Thoracic aorta (tissue), 2 donors: ENCODE measurements around the gene NMRK2. TPM values are rescaled to one million over a fixed set of nuclear protein-coding genes. Genes with fewer than 3 reads are reported as not detected.
A peak's percentile ranks its signal among the peaks of the same experiment; 100 is the strongest.
"Not testable (repeated sequence)": the region's sequence is repeated elsewhere in the genome, so short reads cannot be mapped to it uniquely, and the experiment has no call there.

Experiments used
- ATAC-seq: fragments of 150-250 bp; one replicate; pipeline ENCODE4 v1.8.0; 2017; ENCODE audit warnings: low read depth; ENCODE audit not compliant: insufficient number of reproducible peaks, low FRiP score
- DNase-seq: peaks from one replicate; pipeline ENCODE4 v3.0.0-alpha.2; 2020; ENCODE audit warnings: low spot score
- H3K27ac ChIP-seq, 2 donors: fragments of 200-600 bp; sonication (generic); 1 replicate in 1 of 2; 2 replicates in 1 of 2; pipeline ENCODE4 v1.5.1; 2016; ENCODE audit warnings: mild to moderate bottlenecking in 2 of 2, moderate library complexity in 2 of 2
- H3K27me3 ChIP-seq: fragments of 200-600 bp; sonication (generic); replicated peaks from 2 replicates; pipeline ENCODE4 v1.6.0; 2016; ENCODE audit warnings: mild to moderate bottlenecking; ENCODE audit not compliant: insufficient read depth
- H3K36me3 ChIP-seq: fragments of 200-600 bp; sonication (generic); one replicate; pipeline ENCODE4 v1.5.1; 2016
- H3K4me1 ChIP-seq, 2 donors: fragments of 200-600 bp; sonication (generic); 1 replicate in 1 of 2; 2 replicates in 1 of 2; pipeline versions ENCODE4 v1.5.1 to v1.6.0; 2016; ENCODE audit warnings: low read depth in 2 of 2, mild to moderate bottlenecking in 1 of 2; ENCODE audit not compliant: control insufficient read depth in 1 of 2
- H3K4me3 ChIP-seq: fragments of 200-600 bp; sonication (generic); 2 replicates; pipeline ENCODE4 v1.5.1; 2016; ENCODE audit warnings: mild to moderate bottlenecking
- H3K9me3 ChIP-seq: fragments of 200-600 bp; sonication (generic); 2 replicates; pipeline ENCODE4 v1.5.1; 2016
- CTCF ChIP-seq: fragments of 200-600 bp; sonication (generic); IDR thresholded peaks from one replicate; pipeline ENCODE4 v1.5.1; 2019; ENCODE audit warnings: antibody characterized with exemption
- total RNA-seq, 2 donors: library from RNA; depleted of rRNA; stranded (reverse); fragments of >200 nt; gene quantifications; one replicate each; pipeline versions ENCODE4 v1.1.0 to v1.2.3, GENCODE V29; 2016

NMRK2 gene, protein sequence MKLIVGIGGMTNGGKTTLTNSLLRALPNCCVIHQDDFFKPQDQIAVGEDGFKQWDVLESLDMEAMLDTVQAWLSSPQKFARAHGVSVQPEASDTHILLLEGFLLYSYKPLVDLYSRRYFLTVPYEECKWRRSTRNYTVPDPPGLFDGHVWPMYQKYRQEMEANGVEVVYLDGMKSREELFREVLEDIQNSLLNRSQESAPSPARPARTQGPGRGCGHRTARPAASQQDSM
- 1 to 10 TPM in 1 of 2 donors, not detected in 1; 1.8 TPM for total RNA-seq

- ATAC-seq (no peak), DNase-seq (no peak)
- no peaks in the 10 kb centered on the region for H3K27me3 ChIP-seq
- H3K9me3 ChIP-seq = no peaks in the 10 kb centered on the region
- TF ChIP-seq CTCF = no peak
- H3K4me3 ChIP-seq = peak within 1 kb of the TSS; percentile 25
- no peaks in the 10 kb centered on the region for H3K36me3 ChIP-seq
- peaks cover 0 to 10% of the 10 kb centered on the region in 2 donors for H3K4me1 ChIP-seq
- H3K27ac ChIP-seq = no peak within 1 kb of the TSS
These were observed at the start of gene NMRK2 for GRCh38 chr19:3932931-3933810. Gene NMRK2, plus strand, starts transcription at chr19:3933069. Its CDS starts 603 bp downstream, at chr19:3933672.

- Histone ChIP-seq H3K4me1 (no peaks in the 10 kb centered on the region), H3K9me3 (no peaks in the 10 kb centered on the region), H3K27me3 (no peaks in the 10 kb centered on the region), H3K4me3 (no peak overlapping the region), H3K36me3 (no peaks in the 10 kb centered on the region), H3K27ac (no peak overlapping the region)
- no peak for DNase-seq
- TF ChIP-seq CTCF = no peak
- ATAC-seq = no peak
These were observed 42.3 kb upstream of the NMRK2 start for GRCh38 chr19:3890591-3890990.

DNA sequence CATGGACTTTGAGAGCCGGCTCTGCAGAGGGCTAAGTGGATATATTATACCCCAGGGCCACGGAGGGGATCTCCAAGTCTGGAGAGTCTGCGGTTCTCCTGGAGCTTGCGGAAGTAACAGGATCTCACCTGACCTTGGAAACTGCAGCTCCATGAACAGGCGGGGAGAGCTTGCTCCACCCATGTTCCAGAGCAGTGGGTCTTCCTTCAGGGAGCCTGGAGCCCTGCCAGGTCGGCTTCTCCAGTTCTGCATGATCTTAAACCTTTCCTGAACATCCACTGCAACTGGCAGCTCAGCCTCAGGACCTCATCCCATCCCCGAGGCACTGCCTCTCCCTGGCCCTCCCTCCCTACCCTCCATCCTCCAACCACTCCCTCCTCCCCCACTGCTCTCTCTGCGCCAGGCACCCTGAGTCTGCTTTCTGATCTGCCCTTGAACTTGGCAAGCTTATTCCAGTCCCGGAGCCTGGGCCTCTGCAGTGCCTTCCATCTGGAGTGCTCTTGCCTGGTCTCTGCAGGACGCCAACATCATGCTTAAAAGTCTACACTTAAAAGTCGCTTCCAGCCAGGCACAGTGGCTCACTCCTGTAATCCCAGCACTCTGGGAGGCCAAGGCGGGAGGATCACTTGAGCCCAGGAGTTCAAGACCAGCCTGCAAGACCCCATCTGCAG lies 39.2 kb upstream of the NMRK2 start:
- no peak overlapping the region for H3K4me3 ChIP-seq
- DNase-seq (no peak), ATAC-seq (no peak)
- H3K27me3 ChIP-seq = no peaks in the 10 kb centered on the region
- H3K9me3 ChIP-seq = no peaks in the 10 kb centered on the region
- H3K27ac ChIP-seq = no peak overlapping the region
- no peak for TF ChIP-seq CTCF
- H3K4me1 ChIP-seq = no peaks in the 10 kb centered on the region
- no peaks in the 10 kb centered on the region for H3K36me3 ChIP-seq

- not testable (repeated sequence) for H3K4me1 ChIP-seq, H3K4me3 ChIP-seq, ATAC-seq, H3K36me3 ChIP-seq, H3K27me3 ChIP-seq, H3K27ac ChIP-seq, DNase-seq, H3K9me3 ChIP-seq
These were observed 37.9 kb upstream of the NMRK2 start for GRCh38 chr19:3894959-3895358.

- Histone ChIP-seq H3K27ac (no peak overlapping the region), H3K4me3 (no peak overlapping the region), H3K27me3 (no peaks in the 10 kb centered on the region), H3K9me3 (no peaks in the 10 kb centered on the region), H3K36me3 (no peaks in the 10 kb centered on the region), H3K4me1 (peaks cover 0 to 6% of the 10 kb centered on the region in 2 donors)
- ATAC-seq (no peak), DNase-seq (no peak)
- TF ChIP-seq CTCF = no peak
These were observed 37.1 kb upstream of the NMRK2 start for GRCh38 chr19:3895788-3896187.
